C1 segment of cervical spinal cord (tissue), 14 donors: ENCODE results near the gene KCTD16.
A peak's percentile ranks its signal among the peaks of the same experiment; 100 is the strongest.

Source experiments
- DNase-seq, 14 donors: peaks; one replicate each; lab custom pipeline; 2025; lab: John Stamatoyannopoulos, UW

KCTD16 gene

DNA sequence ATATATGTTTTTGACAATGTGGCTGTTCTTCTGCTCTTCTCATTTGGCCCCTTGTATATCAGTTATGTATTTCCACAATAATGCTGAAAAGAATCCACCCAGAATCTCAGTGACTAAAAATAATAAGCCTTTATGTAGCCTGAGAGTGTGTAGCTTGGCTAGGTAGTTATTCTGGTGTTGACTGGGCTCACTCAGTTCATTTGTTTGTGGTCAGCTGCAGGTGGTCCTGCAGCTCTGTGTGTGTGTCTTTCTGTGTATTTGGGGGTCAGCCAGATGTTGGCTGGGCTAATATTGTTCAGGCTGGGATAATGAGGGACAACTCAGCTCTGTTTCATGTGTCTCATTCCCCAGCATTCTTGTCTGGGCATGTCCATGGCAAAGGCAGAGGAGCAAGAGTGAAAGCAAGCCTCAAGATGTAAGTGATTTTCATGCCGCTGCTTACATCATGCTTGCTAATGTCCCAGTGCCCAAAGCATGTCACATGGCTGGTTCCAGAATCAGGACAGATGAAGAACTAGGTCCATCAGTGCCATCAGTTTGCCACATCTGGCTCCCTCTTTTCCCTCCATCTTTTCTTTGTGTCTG is 162.8 kb downstream of the KCTD16 start:
- DNase-seq, result no peak

DNA sequence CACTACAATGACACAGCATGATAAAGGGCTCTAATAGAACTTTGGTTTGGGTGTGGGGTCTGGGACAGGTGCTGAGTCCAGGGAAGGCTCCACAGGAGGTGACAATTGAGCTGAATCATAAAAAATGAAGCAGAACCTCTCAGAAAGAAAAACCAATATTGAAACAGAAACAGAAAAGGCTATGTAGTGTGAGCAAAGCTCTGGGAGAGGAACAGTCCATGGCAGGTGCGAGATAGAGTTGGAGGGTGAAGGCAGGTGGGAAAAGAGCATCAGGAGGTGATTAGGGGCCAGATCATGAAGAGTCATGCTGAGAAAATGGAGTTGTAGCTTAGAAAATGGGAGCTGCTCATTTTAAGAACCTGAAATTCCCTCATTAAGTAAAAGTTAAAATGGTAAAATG is 164.9 kb downstream of the KCTD16 start:
- DNase-seq, result no peak

DNA sequence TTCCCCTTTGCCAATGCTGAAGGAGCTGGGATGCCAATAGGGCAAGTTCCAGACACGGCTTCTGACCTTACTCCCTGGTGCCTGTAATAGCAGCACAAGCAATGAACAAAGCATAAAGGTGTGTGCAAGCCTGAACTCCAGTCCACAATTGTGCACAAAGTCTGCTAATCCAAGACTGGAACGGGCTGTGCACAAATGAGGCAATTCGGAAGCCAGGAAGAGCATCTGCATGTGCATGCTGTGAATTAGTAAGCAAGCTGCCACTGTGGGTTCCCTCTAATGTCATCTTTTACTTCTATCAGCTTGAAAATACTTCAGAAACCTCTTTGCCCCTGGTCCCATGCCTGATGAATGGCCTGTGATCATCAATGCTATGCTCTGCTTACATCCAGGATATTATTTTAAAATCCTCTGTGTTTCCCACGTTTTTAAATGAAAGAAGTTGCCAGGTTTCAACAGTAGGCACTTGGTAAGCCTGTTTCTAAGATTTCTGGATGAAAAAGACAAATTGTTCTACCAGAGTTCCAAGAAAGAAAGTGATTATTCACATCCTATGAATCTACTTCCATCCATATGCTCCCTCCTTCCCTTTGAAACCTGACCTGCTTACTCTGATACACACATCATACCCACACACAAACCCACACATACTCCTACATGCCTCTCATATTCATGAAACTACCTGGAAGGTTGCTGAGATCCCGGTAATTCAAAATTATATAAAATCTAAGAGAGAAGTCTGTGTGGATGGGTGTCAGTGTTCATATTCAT is 165.7 kb downstream of the KCTD16 start:
- peak in 3 of 14 donors; percentile 1 to 4 (median 2) for DNase-seq

DNA sequence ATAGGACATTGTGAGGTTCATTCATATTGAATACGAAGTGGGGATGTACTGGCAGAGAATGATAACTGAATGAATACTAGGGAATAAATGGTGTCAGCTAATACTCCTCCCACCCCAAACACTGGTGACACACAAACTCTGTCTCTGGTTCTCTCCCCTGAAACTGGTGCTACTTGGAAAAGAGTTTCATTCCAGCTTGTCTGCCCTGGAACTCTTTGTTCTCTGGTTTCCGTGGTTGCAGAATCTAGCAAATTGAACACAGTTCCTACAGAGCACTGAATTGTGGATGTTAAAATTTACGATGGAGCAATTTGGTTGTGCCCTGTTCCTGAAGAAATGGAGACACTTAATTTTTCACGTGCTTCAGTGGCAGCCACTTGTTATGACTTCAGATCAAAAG is 181.7 kb downstream of the KCTD16 start:
- no peak for DNase-seq

DNA sequence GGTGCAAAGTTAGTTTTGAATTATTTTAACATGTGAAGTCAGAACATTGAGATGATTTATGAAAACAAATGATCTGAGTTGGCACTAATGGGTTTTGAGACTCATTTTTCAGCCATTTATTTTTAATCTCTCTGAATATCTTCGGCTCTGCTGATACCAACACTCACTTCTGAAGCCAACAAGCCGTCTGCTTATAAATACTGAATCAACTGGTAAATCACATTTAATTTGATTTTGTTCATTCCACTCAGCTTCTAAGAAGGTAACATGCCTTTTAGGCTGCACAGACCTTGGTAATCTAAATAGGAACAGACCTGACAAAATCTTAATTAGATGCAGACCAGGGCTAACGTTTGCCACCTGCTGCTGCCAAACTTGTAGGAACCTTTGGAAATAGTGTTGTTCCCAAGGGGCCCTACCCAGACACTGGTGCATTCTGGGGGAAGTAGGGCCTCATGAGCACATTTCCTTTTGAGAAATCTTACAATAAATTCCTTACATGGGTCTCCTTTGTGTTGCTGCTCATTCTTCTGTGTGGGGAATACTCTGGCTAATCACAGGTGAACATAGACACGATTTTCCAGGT is 182.2 kb downstream of the KCTD16 start:
- DNase-seq, result no peak

DNA sequence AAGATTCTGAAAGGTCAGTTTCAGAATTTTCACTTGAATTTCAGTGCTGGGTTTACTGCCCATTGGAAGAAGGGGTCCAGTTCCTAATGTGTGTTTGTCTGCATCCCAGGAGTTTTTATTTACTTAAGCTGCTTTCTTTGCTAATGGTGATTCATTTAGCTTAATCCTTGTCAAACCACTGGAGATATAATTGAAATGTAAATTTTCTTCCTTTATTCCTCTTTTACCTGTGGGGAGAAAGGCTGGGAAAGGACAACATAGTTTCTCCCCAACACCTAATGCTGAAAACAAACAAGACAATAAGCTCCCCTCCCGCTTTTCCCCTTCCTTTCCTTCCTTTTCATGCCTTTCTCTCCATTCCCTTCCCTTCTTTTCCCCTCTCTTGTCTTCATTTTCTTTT is 185.8 kb downstream of the KCTD16 start:
- no peak for DNase-seq

DNA sequence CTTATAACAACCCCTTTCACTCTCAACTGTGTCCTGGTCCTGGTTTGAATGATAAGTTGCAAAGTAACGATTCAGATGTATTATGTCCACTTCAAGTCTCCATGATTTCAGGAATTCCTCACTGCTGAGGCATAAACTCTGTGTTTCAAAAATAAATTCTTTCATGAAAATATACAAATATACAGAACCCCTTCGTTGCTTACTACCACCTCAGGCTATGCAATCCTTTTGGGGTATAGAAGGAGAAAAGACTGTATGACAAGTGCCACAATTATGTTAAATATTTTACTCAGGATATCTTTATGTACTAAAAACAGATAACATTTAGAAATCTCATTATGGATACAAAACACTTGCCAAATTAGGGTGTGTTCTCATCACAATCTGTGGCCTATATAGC is 190.7 kb downstream of the KCTD16 start:
- DNase-seq, result no peak

DNA sequence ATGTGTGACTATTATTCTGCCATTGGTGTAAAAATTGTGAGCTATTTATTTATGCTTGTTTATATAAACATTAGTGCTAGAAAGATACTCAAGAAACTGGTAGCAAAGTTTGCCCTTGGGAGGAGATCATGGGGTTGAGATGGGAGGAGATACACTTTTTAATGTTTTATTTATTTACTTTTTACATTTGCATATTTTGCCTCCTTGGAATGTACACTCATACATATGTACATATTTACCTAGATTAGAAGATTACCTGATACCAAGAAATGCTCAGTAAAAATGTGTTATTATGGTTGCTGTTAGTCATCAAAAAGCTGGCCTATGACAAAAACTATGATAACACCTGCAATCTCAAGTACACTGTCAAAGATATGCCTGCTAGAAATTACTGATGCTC is 195.2 kb downstream of the KCTD16 start:
- no peak for DNase-seq

DNA sequence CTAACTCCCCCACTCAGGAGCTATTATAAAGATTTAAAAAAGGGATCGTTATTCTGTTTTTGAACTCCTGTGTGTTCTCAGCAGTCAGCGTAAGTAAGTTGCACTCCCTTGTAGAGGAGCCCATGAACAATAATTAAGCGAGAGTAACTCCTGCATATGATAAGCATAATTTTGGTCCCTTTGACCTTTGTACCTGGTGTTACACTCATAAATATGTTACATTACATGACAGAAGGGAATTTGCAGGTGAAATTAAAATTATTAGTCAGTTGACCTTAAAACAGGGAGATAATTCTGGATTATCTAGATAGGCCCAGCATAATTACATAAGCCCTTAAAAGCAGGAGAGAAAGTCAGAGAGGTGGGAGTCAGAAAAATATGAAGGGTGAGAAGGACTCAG is 197.3 kb downstream of the KCTD16 start:
- DNase-seq, result no peak

DNA sequence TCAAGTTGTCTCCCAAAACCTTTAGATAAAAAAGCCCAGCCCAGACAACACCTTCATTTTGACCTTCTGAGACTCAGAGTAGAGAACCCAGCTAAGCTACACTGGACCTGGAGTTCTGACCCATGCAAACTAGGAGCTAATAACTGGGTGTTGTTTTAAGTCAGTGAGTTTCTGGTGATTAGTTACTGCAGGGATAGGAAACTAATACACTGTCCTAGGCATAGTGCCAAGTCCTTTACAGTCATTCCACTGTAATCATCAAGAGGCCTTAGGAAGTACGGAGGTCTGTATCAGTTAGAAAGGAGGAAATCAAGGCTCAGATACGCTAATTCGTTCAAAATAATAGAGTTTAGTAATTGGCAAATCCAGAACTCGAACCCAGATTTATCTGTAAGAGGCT is 197.9 kb downstream of the KCTD16 start:
- DNase-seq, result no peak

DNA sequence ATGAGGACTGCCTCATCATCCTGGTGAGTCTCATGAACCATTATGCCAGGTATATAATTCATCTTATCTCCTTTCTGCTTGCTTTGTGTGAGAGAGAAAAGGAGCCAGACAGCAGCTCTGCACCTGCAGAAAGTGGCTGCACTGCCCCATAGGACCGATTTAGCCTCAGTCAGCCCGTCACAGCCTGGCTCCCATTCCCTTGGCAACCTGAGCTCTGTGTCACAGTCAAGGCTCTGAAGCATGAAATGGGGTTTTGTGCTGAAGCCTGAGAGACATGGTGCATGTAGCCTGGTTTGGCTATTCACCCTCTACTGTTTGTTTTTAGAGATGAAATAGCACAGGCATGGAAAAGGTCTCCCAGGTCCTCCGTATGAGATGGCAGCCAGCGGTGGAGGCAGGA is 198.3 kb downstream of the KCTD16 start:
- DNase-seq, result no peak

DNA sequence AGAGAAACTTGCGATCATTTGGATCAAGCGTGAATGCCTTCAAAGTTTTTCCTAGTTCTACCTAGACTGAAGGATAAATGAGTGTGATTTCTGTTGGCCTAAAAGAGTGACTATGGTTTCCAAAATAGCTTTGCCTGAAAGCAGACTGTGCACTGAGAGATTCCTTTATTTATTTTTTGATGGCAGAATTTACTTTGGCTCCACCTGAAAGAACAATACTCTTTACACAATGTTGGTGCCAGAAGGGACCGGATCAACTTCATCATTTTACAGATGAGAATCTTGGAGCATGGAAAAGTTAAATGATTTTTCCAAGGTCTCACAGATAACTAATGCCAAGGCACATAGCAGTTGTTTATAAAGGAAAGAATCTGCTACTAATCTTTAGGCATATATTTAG is 199.6 kb downstream of the KCTD16 start:
- DNase-seq, result no peak

DNA sequence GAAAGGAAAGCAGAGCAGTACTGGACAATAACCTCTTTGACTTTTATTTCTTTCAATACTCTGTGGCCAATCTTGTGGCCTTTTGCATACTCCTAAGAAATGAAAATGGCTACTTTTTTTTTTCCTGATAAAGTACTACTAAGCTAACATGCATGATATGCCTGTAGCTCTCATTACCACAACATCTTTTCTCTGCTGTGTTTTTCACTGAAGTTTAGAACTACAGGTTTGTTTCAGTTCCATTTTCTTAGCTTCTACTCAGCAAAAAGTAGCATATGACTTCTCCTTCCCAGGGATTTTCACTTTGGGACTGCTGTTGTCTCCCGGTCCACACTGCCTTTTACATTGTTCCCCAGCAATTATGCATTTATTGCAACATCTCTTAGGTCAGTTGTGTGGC is 204.0 kb downstream of the KCTD16 start:
- no peak for DNase-seq

DNA sequence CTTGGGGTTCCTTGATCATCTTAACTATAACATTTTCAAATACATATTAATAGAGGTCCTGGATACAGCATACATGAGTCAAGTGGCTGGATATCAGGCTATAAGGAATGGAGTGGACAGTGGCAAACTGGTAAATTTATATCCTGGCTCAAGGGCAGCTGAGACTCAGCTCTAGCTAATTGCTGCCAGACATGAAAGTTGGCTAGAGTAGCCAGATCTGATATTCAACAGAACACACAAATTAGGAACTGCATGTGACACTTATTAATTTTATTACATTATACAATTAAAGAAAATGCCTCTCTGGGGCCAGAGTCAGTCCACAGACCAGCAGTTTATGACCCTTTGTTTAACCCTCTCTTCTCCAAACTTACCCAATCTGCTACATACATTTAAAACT is 206.5 kb downstream of the KCTD16 start:
- DNase-seq, result no peak

DNA sequence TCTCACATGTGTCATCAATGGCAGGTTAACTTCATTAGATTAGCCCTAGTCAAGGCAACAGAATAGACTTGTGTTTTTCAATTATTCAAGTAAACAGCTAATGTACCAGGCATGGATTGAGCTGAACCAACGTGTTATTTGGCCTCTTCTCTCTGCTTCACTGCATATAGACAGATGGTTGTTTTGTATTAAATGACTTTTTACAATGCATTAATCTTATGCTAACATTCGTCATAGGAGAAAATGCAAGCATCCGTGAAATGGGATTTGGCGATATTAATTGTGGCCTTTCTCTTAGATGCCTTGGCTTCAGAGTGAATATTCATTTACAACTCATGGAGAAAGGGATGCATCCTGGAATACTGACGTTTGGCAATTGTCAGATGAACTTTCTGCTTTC is 208.0 kb downstream of the KCTD16 start:
- no peak for DNase-seq

DNA sequence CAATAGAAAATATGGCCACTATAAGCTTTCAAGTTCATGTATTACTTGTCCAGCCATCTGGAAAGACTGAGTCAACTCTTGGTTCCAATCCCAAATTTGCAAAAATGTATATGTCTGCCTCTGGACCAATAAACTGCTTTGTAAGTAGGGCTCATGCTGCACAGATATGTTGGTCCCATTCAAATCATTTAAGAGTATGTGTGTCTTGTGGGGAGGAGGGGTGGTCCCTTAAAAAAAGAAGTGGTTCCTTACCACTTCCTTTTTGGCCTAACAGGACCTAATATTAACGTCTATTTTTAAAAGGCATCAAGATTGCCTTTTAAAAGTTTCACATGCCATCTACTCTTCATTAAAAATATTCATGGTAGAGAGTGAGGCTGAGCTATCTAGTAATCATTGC is 214.9 kb downstream of the KCTD16 start:
- DNase-seq, result no peak

DNA sequence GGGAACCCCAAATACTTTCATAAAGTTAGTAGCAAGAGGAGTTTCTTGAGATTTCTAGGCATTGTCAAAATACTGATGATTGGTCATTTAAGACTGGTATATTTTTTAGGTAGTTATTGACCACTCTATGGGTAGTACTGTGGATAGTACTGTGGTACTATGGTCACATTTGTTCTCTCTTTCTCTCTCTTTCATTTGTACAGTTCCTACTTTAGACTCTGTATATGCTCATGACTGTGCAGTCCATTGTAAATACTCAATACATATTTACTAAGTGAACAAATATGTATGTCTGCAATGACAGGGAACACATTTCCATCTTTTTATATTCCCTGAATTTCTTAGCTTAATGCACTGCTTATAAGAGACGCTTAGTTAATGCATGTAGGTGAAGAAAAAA is 215.6 kb downstream of the KCTD16 start:
- DNase-seq, result no peak

DNA sequence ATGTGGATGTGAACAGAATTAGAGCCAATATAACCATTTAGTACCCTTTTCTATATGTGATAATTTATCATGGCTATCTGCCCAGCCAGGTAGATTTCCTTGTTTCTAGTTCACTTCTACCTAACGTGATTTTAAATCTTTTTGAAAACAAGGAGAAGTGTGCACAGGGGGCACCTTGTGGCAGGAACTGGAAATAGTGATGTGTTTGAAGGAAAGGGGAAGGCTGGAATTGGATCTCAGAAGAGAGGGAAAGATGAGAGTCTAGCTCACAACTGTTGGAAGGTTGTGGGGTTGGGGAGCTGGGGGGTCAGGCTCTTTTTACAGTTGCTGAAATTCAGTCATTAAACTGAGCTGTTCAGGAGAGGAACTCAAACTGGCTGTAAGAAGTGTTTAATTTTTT is 219.5 kb downstream of the KCTD16 start:
- no peak for DNase-seq

DNA sequence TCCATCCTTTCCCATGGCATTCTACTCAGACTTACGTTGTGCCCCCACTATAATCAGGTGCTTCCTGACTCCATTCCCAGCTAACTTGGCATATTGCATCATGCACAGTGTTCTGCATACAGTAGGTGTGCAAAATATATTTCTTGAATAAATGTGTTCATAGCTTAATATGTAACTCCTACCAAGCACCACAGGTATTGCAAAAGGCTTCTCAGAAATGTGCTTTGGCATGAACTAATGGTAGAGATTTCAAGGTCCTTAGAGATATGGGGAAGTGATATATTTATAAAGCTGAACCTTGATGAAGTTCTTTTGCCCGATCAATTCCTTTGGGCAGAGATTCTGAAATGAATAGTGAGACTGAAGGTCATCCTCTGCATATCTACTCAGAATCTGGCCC is 220.4 kb downstream of the KCTD16 start:
- no peak for DNase-seq

DNA sequence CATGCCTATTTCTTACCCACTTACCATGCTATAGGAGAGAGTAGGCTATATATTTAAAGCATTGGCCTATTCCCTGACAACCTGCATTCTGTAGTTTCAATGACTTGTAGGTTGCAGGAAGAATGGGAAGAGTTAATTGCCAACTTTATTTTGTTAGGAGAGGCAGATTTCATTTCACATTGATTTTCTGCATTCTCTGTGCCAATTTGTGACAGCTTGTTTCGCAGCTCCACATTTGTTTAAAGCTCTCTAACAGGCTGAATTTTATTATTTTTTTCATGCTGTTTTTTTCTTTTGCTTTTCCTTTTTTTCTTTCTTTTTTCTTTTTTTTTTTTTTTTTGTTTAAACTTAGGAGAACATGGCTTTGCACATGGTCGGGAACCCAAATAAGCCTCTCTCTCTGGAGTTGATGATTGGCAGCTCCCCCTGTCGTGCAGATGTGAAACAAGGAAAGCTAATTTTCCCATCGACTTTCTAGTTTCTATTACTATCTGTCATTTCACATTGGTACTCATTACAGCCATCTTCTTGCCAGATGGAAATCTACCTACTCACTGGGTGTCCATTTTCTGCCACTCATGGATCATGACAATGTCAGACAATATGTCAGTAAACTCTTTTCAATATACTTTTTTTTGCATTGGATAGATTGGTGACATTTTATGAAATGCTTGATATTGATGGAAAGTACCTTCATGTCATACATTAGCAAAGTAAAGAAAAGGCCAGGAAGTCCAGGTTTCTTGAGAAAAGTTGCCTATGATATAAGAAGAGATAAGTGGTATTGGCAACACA is 223.2 kb downstream of the KCTD16 start:
- DNase-seq, result no peak

DNA sequence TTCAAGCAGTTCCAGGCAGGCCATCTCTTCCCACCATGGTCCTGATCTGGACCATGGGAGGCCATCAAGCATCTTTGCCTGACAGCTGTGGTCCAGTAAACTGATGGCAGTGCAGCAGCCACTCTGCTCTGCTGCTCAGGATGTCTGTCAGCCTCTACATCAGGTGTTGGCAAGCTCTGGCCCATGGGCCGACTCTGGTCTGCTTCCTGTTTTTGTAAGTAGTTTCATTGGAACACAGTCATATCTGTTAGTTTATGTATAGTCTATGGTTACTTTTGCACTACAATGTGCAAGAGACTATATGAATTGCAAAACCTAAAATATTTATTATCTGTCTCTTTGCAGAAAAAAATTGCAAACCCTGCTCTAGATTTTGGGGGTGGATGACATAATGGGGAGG is 225.0 kb downstream of the KCTD16 start:
- no peak for DNase-seq

DNA sequence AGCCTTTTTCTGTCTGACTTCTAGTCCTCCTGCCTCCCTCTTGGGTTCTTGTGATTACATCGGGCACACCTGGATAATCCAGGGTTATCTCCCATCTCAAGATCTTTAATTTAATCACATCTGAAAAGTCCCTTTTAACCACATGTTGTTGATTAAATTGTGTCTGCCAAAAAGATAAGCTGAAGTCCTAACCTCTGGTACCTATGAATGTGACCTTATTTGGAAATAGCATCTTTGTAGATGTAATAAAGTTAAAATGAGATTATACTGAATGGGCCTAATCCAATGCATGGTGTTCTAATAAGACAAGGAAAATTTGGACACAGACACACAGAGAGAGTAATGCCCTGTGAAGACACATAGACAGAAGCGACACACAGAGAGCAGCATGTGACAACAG is 232.4 kb downstream of the KCTD16 start:
- no peak for DNase-seq
